Myocyte (in vitro differentiated cells): ENCODE data around the gene ATP5MK. TPM values are rescaled to one million over a fixed set of nuclear protein-coding genes. Genes with fewer than 3 reads are reported as not detected.
"Not testable (repeated sequence)": the region's sequence is repeated elsewhere in the genome, so short reads cannot be mapped to it uniquely, and the experiment has no call there.

ENCODE experiments used
- DNase-seq: peaks from one replicate; pipeline ENCODE4 v3.0.0-alpha.2; 2012; ENCODE audit warnings: low read depth
- polyA plus RNA-seq: library from polyadenylated mRNA; unstranded; fragments of >200 nt; gene quantifications from one replicate; pipeline ENCODE4 v1.2.1, GENCODE V29; 2012; ENCODE audit warnings: missing spikeins
- total RNA-seq: library from RNA; depleted of rRNA; stranded (reverse); fragments of >200 nt; gene quantifications from 2 replicates; pipeline ENCODE4 v1.2.3, GENCODE V29; 2014

Gene ATP5MK
- total RNA-seq: 304 and 376 TPM in 2 replicates
- 480 TPM for polyA plus RNA-seq

GRCh38 chr10:103396067-103396788 lies at the start of gene ATP5MK, which contains the start of gene PDCD11:
Gene ATP5MK (minus strand): TSS chr10:103396475. CDS start chr10:103392457, 4,018 bp downstream.
Gene PDCD11 (plus strand): TSS chr10:103396626. CDS start chr10:103398427, 1,801 bp downstream.
- DNase-seq: peak; percentile 99

- DNase-seq: no peak
These were observed 49.1 kb upstream of the ATP5MK start for GRCh38 chr10:103445366-103445765.

- no peak for DNase-seq
These were observed 48.2 kb upstream of the ATP5MK start for GRCh38 chr10:103444478-103444877.

GRCh38 chr10:103443475-103444185 lies 47.4 kb upstream of the ATP5MK start:
- DNase-seq: no peak

GRCh38 chr10:103442031-103442461 lies 45.8 kb upstream of the ATP5MK start:
- DNase-seq: peak; percentile 86

GRCh38 chr10:103441611-103442010 lies 45.3 kb upstream of the ATP5MK start:
- DNase-seq: no peak

GRCh38 chr10:103441206-103441605 lies 44.9 kb upstream of the ATP5MK start:
- DNase-seq: no peak

- no peak for DNase-seq
These were observed 44.1 kb upstream of the ATP5MK start for GRCh38 chr10:103440416-103440815.

- no peak for DNase-seq
These were observed 43.5 kb upstream of the ATP5MK start for GRCh38 chr10:103439776-103440175.

- no peak for DNase-seq
These were observed 37.6 kb upstream of the ATP5MK start for GRCh38 chr10:103433858-103434257.

- DNase-seq: no peak
These were observed 35.6 kb upstream of the ATP5MK start for GRCh38 chr10:103431902-103432301.

GRCh38 chr10:103429647-103430046 lies 33.4 kb upstream of the ATP5MK start:
- no peak for DNase-seq

GRCh38 chr10:103428989-103429643 lies 32.8 kb upstream of the ATP5MK start:
- DNase-seq: no peak

- peak; percentile 38 for DNase-seq
These were observed 31.6 kb upstream of the ATP5MK start for GRCh38 chr10:103427866-103428265.

GRCh38 chr10:103423748-103424147 lies 27.5 kb upstream of the ATP5MK start:
- no peak for DNase-seq

GRCh38 chr10:103419101-103419500 lies 22.8 kb upstream of the ATP5MK start:
- DNase-seq: no peak

- DNase-seq: no peak
These were observed 21.3 kb upstream of the ATP5MK start for GRCh38 chr10:103417601-103418000.

GRCh38 chr10:103417148-103417469 lies 20.8 kb upstream of the ATP5MK start:
- DNase-seq: not testable (repeated sequence)

- peak; percentile 70 for DNase-seq
These were observed 20.3 kb upstream of the ATP5MK start for GRCh38 chr10:103416436-103417147.

- DNase-seq: no peak
These were observed 19.3 kb upstream of the ATP5MK start for GRCh38 chr10:103415581-103415980.

GRCh38 chr10:103413564-103413963 lies 17.3 kb upstream of the ATP5MK start:
- no peak for DNase-seq
